Cortex of kidney (tissue), 1 donor: ENCODE measurements around the gene ASNSD1.
"Not testable (repeated sequence)": the region's sequence is repeated elsewhere in the genome, so short reads cannot be mapped to it uniquely, and the experiment has no call there.

Experiments used
- DNase-seq: peaks from one replicate; lab custom pipeline; 2025; lab: John Stamatoyannopoulos, UW

ASNSD1 gene

DNA sequence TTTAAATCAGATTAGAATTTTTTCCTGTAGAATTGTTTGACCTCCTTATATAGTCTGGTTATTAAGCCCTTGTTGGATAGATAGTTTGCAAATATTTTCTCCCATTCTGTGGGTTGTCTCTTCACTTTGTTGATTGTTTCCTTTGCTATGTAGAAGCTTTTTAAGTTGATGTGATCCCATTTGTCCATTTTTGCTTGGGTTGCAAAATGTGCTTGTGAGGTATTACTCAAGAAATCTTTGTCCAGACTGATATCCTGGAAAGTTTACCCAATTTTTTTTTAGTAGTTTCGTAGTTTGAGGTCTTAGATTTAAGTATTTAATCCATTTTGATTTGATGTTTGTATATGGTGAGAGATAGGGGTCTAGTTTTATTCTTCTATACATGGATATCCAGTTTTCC lies 26.5 kb downstream of the ASNSD1 start:
- DNase-seq = not testable (repeated sequence)

DNA sequence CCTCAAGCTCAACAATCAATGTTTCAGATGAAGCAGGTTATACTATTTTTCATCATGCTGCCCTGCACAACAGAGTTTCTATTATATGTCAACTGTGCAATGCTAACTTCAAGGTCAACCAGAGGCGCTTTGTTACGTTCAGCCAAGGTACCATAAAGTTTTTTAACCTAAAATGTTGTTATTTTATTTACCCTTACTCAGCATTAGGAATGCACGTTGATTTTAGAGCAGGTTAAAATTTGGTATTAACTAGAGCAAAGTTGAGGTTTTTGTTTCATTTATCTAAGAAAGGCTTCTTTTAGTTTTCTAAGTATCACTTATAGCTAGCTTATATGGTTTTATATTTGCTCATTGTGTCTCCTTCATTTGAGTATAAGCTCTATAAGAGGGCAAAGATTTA lies 35.0 kb downstream of the ASNSD1 start:
- DNase-seq = no peak

DNA sequence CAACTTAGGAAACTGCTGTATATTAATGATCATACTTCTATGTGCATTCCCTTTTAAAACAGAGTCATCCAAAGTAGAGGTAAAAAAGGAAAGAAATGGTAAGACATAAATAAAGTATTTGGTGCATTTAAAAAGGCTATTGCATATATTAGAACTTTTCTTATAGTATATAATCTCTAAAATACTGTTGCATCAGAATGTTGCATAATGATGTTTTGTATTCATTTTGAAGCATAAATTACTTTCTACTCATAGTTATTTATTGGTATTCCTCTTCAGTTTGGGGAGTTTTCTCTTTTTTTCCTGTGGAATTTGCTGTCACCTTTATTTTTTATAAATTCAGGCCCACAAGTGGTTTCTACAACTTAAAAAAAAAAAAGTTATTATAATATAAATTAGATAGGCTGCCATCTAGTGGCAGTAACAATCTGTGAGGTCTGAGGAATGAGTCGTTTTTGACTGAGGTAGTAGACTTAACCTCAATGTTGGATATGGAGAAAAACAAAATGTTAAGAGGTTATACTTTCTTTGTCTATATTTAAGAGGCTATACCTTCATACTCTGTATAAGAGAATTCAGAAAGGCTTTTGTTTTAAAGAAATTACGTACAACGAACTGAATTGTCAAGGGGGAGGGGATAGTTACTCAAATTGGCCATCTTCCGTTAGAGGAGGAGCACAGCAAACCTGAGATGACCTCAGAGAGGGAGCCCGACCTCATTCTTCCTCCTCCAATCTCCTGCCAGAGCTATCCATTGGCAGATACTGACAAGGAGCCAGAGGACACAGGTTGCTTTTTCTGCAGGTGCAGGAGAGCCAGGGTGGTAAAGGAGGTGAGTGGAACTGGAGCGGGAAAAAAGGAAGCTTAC lies 37.0 kb downstream of the ASNSD1 start:
- DNase-seq = no peak

GRCh38 chr2:189700681-189701080 lies 39.4 kb downstream of the ASNSD1 start:
- DNase-seq = no peak

DNA sequence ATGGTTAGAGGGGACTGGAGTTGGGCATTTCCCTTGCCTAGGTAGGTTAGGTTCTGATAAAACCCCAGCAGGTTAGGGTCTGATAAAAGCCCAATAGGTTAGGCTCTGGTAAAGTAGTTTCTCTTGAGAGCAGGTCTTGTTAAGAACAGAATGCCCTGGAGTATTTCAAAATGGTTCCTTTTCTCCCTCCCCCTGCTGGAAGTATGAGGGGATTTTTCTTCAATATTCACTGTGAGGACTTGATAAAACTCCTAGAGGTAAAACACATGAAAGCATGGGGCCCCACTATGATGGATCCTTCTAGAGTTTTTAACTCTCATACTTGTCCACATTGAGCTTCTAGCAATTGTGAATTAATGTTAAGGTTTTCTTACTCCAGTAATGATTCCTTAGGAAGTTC lies 40.8 kb downstream of the ASNSD1 start:
- no peak for DNase-seq

- no peak for DNase-seq
Measured at GRCh38 chr2:189709501-189710221, 48.4 kb downstream of the ASNSD1 start.

DNA sequence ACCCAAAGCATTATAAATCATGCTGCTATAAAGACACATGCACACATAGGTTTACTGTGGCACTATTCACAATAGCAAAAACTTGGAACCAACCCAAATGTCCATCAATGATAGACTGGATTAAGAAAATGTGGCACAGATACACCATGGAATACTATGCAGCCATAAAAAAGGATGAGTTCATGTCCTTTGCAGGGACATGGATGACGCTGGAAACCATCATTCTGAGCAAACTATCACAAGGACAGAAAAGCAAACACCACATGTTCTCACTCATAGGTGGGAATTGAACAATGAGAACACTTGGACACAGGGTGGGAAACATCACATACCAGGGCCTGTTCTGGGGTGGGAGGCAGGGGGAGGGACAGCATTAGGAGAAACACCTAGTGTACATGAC lies 56.3 kb downstream of the ASNSD1 start:
- DNase-seq = not testable (repeated sequence)

DNA sequence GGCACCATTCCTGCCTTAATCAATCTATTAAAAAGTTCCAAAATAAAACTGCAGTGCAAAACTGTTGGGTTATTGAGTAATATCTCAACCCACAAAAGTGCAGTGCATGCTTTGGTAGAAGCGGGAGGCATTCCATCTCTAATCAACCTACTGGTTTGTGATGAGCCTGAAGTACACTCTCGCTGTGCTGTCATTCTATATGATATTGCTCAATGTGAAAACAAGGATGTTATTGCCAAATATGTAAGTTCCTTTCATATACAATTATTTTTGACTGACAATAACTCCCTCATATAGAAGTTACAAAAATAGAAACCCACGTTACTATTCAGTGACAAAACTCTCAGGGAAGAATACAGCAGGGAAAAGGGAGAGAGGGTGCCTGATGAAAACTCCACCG lies 58.3 kb downstream of the ASNSD1 start:
- DNase-seq = no peak
